Upper lobe of left lung (tissue), 4 donors: ENCODE data around the gene LRRC46.

Source experiments
- EP300 ChIP-seq, 4 donors: sonication (generic); formaldehyde crosslinking; IDR thresholded peaks; one replicate each; pipeline ENCODE4 v1.5.1; 2017; ENCODE audit warnings: antibody characterized with exemption in 4 of 4, control low read depth in 2 of 4
- TF ChIP-seq, protein P1 (sequence below), 6 experiments: fragments of 450-650 bp in 4 of 6; fragments of 200-600 bp in 2 of 6; sonication (generic) in 2 of 6; IDR thresholded peaks; one replicate each; pipeline ENCODE4 v1.5.1; 2016 to 2019; ENCODE audit warnings: antibody characterized with exemption in 6 of 6

DNA sequence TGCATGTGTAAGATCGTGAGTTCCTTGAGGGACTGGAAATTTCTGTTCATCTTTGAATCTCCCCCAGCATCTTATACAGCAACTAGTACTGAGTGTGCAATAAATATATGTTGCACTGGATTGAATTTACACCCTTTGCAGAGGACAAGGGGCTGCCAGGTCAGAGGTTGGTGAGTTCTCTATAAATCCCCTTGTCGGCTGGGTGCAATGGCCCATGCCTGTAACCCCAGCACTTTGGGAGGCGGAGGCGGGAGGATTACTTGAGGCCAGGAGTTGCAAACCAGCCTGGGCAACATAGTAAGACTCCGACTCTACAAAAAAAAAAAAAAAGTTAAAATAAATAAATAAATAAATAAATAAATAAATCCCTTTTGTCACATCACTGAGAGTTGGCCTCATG, 28.9 kb downstream of the LRRC46 start:
- no peak for TF ChIP-seq EP300 (IDR thresholded peaks at IDR 0.05)
- TF ChIP-seq, protein P1, sequence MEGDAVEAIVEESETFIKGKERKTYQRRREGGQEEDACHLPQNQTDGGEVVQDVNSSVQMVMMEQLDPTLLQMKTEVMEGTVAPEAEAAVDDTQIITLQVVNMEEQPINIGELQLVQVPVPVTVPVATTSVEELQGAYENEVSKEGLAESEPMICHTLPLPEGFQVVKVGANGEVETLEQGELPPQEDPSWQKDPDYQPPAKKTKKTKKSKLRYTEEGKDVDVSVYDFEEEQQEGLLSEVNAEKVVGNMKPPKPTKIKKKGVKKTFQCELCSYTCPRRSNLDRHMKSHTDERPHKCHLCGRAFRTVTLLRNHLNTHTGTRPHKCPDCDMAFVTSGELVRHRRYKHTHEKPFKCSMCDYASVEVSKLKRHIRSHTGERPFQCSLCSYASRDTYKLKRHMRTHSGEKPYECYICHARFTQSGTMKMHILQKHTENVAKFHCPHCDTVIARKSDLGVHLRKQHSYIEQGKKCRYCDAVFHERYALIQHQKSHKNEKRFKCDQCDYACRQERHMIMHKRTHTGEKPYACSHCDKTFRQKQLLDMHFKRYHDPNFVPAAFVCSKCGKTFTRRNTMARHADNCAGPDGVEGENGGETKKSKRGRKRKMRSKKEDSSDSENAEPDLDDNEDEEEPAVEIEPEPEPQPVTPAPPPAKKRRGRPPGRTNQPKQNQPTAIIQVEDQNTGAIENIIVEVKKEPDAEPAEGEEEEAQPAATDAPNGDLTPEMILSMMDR (IDR thresholded peaks at IDR 0.05): no peak
